BE2C (cell line): ENCODE measurements around the gene CCDC194.

Experiments used
- DNase-seq: peaks from one replicate; pipeline ENCODE4 v3.0.0-alpha.2; 2020
- H3K27me3 ChIP-seq: fragments of 250-450 bp; sonication (Bioruptor Pico); 2 replicates; pipeline ENCODE4 v1.5.1; 2020; ENCODE audit warnings: mild to moderate bottlenecking
- H3K36me3 ChIP-seq: fragments of 250-450 bp; sonication (Bioruptor Pico); 2 replicates; pipeline ENCODE4 v1.5.1; 2020; ENCODE audit warnings: mild to moderate bottlenecking
- H3K4me1 ChIP-seq: fragments of 250-450 bp; sonication (Bioruptor Pico); 2 replicates; pipeline ENCODE4 v1.5.1; 2020
- H3K4me3 ChIP-seq: 2 replicates; pipeline ENCODE4 v1.5.1; 2011; ENCODE audit warnings: low read depth, low read length
- H3K9me3 ChIP-seq: fragments of 250-450 bp; sonication (Bioruptor Pico); 2 replicates; pipeline ENCODE4 v1.5.1; 2020
- TF ChIP-seq, protein P1 (sequence below): IDR thresholded peaks from 2 replicates; pipeline ENCODE4 v1.5.1; 2012; ENCODE audit warnings: mild to moderate bottlenecking, low read depth, low read length

The CCDC194 gene

DNA sequence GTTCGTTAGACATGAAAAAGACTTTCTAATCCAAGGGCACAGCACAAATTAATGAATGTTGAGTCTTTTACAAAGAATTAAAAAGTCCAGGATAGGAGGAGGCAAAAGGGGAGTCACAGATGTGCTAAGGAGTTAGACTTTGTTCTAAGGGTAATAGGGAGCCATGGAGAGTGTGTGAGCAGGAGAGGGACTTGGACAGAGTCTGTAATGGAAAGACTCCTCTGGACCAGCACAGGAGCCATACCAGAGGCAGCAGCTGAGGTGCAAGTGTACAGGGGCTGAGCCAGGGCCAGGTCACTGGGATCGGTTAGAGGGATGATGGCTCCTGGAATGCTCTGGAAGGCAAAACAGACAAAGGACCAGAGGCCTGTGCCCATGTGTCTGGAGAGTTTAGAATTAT lies 46.1 kb downstream of the CCDC194 start:
- Histone ChIP-seq H3K9me3 (no peaks in the 10 kb centered on the region), H3K27me3 (no peaks in the 10 kb centered on the region), H3K4me3 (no peak overlapping the region), H3K4me1 (no peaks in the 10 kb centered on the region), H3K36me3 (no peaks in the 10 kb centered on the region)
- TF ChIP-seq, protein P1, sequence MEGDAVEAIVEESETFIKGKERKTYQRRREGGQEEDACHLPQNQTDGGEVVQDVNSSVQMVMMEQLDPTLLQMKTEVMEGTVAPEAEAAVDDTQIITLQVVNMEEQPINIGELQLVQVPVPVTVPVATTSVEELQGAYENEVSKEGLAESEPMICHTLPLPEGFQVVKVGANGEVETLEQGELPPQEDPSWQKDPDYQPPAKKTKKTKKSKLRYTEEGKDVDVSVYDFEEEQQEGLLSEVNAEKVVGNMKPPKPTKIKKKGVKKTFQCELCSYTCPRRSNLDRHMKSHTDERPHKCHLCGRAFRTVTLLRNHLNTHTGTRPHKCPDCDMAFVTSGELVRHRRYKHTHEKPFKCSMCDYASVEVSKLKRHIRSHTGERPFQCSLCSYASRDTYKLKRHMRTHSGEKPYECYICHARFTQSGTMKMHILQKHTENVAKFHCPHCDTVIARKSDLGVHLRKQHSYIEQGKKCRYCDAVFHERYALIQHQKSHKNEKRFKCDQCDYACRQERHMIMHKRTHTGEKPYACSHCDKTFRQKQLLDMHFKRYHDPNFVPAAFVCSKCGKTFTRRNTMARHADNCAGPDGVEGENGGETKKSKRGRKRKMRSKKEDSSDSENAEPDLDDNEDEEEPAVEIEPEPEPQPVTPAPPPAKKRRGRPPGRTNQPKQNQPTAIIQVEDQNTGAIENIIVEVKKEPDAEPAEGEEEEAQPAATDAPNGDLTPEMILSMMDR, result no peak
- no peak for DNase-seq

DNA sequence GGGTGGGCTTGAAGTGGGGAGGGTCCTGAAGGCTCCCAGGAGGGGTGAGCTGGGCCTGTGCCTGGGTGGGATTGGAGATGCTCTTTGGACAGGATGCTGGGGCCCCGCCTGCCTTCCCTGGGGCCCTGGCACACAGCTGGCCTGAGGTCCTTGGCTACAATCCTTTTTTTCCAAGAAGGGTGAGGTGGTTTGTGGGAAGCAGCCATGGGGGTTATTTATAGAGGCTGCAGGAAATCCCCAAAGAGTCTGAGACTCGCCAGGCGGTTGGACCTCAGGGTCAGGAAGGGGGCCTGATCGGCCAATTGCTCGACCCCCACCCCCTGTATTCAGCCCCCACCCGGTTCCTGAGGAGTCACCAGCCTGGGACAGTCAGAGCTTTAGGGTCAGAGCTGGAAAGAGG lies 46.6 kb downstream of the CCDC194 start:
- no peaks in the 10 kb centered on the region for H3K27me3 ChIP-seq
- H3K36me3 ChIP-seq, result no peaks in the 10 kb centered on the region
- DNase-seq, result no peak
- no peak overlapping the region for H3K4me3 ChIP-seq
- TF ChIP-seq, protein P1, result no peak
- no peaks in the 10 kb centered on the region for H3K4me1 ChIP-seq
- H3K9me3 ChIP-seq, result no peaks in the 10 kb centered on the region

DNA sequence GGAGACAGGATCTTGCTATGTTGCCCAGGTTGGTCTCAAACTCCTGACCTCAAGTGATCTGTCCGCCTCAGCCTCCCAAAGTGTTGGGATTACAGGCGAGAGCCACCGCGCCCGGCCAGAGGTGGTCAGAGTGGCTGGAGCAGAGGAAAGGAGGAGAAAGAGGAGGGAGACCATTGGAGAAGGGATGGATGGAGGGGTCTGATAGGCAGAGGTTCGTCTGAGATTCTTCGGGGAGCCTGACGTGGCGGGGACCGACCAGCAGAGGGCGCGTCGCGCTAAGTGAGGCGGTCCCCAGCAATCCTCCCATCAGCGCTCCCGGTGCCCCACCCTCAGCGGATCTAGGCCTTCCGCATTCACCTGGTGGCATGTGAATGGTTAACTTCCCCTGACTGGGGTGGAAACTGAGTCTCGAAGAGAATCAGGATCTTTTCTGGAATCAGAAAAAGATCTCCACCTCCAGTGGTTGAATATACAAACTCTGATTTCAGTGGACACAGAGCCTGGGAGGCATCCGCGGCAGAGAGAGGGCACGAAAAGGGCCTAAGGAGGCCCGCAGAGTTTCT lies 47.8 kb downstream of the CCDC194 start:
- Histone ChIP-seq H3K36me3 (no peaks in the 10 kb centered on the region; the same call in 1 of the 2 replicates), H3K27me3 (no peaks in the 10 kb centered on the region), H3K4me1 (no peaks in the 10 kb centered on the region), H3K4me3 (no peak overlapping the region), H3K9me3 (no peaks in the 10 kb centered on the region)
- peak; percentile 78 for DNase-seq
- TF ChIP-seq, protein P1, result peak; percentile 87

DNA sequence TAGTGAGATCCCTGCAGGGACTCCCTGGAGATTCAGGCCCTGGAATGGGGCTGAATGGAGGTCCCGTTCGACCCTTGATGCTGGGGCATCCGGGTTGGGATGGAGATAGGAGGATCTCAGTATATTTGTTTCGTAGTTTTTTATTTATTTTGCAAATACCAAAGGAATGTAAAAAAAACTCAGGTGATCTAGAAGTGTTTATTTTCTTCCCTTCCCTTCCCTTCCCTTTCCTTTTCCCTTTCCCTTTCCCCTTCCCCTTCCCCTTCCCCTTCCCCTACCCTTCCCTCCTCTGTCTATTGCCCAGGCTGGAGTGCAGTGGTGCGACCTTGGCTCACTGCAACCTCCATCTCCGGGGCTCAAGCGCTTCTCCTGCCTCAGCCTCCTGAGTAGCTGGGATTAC lies 52.2 kb downstream of the CCDC194 start:
- Histone ChIP-seq H3K4me3 (no peak overlapping the region), H3K9me3 (no peaks in the 10 kb centered on the region), H3K4me1 (no peaks in the 10 kb centered on the region), H3K36me3 (no peaks in the 10 kb centered on the region; the same call in 1 of the 2 replicates), H3K27me3 (no peaks in the 10 kb centered on the region)
- TF ChIP-seq, protein P1, result no peak
- DNase-seq, result no peak

DNA sequence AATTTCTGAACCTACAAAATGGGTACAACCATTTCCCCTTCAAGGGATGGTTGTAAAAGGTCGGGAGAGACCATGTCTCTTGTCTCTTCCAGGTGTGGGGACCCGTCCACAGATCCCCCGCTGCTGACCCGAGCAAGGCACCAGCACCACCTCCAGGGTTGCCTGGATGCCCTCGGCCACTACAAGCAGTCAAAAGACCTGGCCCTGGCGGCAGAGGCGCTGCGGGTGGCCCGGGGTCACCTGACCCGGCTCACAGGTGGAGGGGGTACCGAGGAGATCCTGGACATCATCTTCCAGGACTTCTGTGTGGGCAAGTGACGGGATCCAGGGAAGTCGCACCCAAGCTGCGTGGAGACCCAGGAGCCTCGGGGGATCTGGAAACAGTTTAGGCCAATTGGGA lies 52.6 kb downstream of the CCDC194 start:
- H3K4me1 ChIP-seq, result no peaks in the 10 kb centered on the region
- TF ChIP-seq, protein P1, result no peak
- H3K4me3 ChIP-seq, result no peak overlapping the region
- H3K36me3 ChIP-seq, result no peaks in the 10 kb centered on the region; the same call in 1 of the 2 replicates
- no peak for DNase-seq
- H3K9me3 ChIP-seq, result no peaks in the 10 kb centered on the region
- no peaks in the 10 kb centered on the region for H3K27me3 ChIP-seq

DNA sequence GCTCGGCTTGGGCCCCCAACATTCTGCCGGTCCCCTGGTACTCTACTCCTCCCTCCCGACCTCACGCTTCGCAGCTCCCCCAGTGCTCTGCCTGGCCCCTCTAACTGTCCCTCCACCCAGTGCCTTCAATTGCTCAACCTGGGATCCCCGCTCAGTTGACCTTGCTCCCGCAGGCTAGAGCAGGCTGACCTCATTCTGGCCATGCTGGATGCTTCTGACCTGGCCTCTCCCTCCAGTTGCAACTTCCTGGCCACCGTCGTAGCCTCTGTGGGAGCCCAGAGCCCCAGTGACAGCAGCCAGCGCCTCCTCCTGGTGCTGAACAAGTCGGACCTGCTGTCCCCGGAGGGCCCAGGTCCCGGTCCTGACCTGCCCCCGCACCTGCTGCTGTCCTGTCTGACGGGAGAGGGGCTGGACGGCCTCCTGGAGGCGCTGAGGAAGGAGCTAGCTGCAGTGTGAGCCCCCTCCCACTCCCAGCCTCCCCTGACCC lies 53.1 kb downstream of the CCDC194 start:
- Histone ChIP-seq H3K27me3 (no peaks in the 10 kb centered on the region), H3K4me3 (no peak overlapping the region), H3K36me3 (no peaks in the 10 kb centered on the region; the same call in 1 of the 2 replicates), H3K9me3 (no peaks in the 10 kb centered on the region), H3K4me1 (no peaks in the 10 kb centered on the region)
- DNase-seq, result no peak
- TF ChIP-seq, protein P1, result no peak
